ENCODE data around the gene RAET1G.
A peak's percentile ranks its signal among the peaks of the same experiment; 100 is the strongest.
"Not testable (repeated sequence)": the region's sequence is repeated elsewhere in the genome, so short reads cannot be mapped to it uniquely, and the experiment has no call there.

RAET1G gene

GRCh38 chr6:149953934-149954327, 31.0 kb upstream of the RAET1G start:
- not testable (repeated sequence) for DNase-seq

GRCh38 chr6:149953390-149953789, 30.5 kb upstream of the RAET1G start:
- DNase-seq, result not testable (repeated sequence)

GRCh38 chr6:149951626-149952025, 28.7 kb upstream of the RAET1G start:
- DNase-seq, result no peak

GRCh38 chr6:149951096-149951495, 28.2 kb upstream of the RAET1G start:
- no peak for DNase-seq

- DNase-seq, result no peak
These were observed 27.5 kb upstream of the RAET1G start for GRCh38 chr6:149950423-149950822.

- DNase-seq, result no peak
These were observed 25.7 kb upstream of the RAET1G start for GRCh38 chr6:149948616-149949015.

GRCh38 chr6:149948011-149948410, 25.1 kb upstream of the RAET1G start:
- DNase-seq, result no peak

- DNase-seq, result not testable (repeated sequence)
These were observed 24.6 kb upstream of the RAET1G start for GRCh38 chr6:149947533-149947932.

GRCh38 chr6:149946631-149947030, 23.7 kb upstream of the RAET1G start:
- DNase-seq, result not testable (repeated sequence)

- DNase-seq, result not testable (repeated sequence)
These were observed 22.4 kb upstream of the RAET1G start for GRCh38 chr6:149945276-149945675.

GRCh38 chr6:149943321-149943720, 20.4 kb upstream of the RAET1G start:
- not testable (repeated sequence) for DNase-seq

- no peak for DNase-seq
These were observed 19.5 kb upstream of the RAET1G start for GRCh38 chr6:149942461-149942829.

- DNase-seq, result peak; percentile 80
These were observed 18.9 kb upstream of the RAET1G start, which contains the start of gene ULBP2 for GRCh38 chr6:149941583-149942460. Gene ULBP2, plus strand, starts transcription at chr6:149942014. Its CDS starts 59 bp downstream, at chr6:149942073.

GRCh38 chr6:149940672-149940982, 17.7 kb upstream of the RAET1G start:
- no peak for DNase-seq

- DNase-seq, result no peak
These were observed 17.2 kb upstream of the RAET1G start for GRCh38 chr6:149939909-149940671.

- no peak for DNase-seq
These were observed 16.4 kb upstream of the RAET1G start for GRCh38 chr6:149939356-149939648.

GRCh38 chr6:149938571-149939355, 15.8 kb upstream of the RAET1G start:
- no peak for DNase-seq

- DNase-seq, result not testable (repeated sequence)
These were observed 15.2 kb upstream of the RAET1G start for GRCh38 chr6:149938013-149938570.

GRCh38 chr6:149936743-149937142, 13.8 kb upstream of the RAET1G start:
- DNase-seq, result no peak

- DNase-seq, result no peak
These were observed 12.7 kb upstream of the RAET1G start for GRCh38 chr6:149935668-149936067.

GRCh38 chr6:149935246-149935645, 12.3 kb upstream of the RAET1G start:
- no peak for DNase-seq

- peak; percentile 60 for DNase-seq
These were observed 11.6 kb upstream of the RAET1G start for GRCh38 chr6:149934249-149935156.

All from stimulated activated CD4-positive, alpha-beta T cell treated with anti-CD3 and anti-CD28 coated beads, Interleukin-12 subunit alpha, Interleukin-12 subunit beta, amount 100 ng/mL, for 4 hours (primary cell).